Mucosa of descending colon (tissue), 3 donors: ENCODE data around the gene HEATR3. TPM values are rescaled to one million over a fixed set of nuclear protein-coding genes. Genes with fewer than 3 reads are reported as not detected.

Source experiments
- ATAC-seq: fragments of 200-7000 bp; cut with Tn5 transposase; one replicate; pipeline ENCODE4 v1.9.1; 2020; ENCODE audit warnings: mild to moderate bottlenecking, moderate library complexity
- DNase-seq, 3 donors: peaks; one replicate each; pipeline ENCODE4 v3.0.0-alpha.2; 2020
- H3K36me3 ChIP-seq: fragments of 200-600 bp; one replicate; pipeline ENCODE4 v1.8.0; 2021; ENCODE audit warnings: low read depth, mild to moderate bottlenecking
- H3K4me1 ChIP-seq: fragments of 200-600 bp; one replicate; pipeline ENCODE4 v1.8.0; 2021; ENCODE audit warnings: low read depth, mild to moderate bottlenecking
- H3K4me3 ChIP-seq: fragments of 200-600 bp; one replicate; pipeline ENCODE4 v1.8.0; 2021; ENCODE audit warnings: mild to moderate bottlenecking
- H3K9me3 ChIP-seq: fragments of 200-600 bp; one replicate; pipeline ENCODE4 v1.8.0; 2021; ENCODE audit warnings: mild to moderate bottlenecking
- intact Hi-C, 2 donors: fragments of 100-400 bp; cut with DNase I in 1 of 2; cut with micrococcal nuclease in 1 of 2; formaldehyde crosslinking; loops; one replicate each; pipeline versions ENCODE4 v1.11.0 to v1.11.1; 2022; cut with DNase I, micrococcal nuclease
- long read RNA-seq, 2 donors: library from polyadenylated mRNA; unstranded; transcript quantifications; one replicate each; pipeline ENCODE4 v2.0.0, GENCODE V29; 2019 to 2021
- total RNA-seq, 3 donors: library from RNA; stranded (reverse); fragmentation: NEBNext Ultra II Directional in 2 of 3; extraction: Animal tissue kit (Norgen Biotek cat#: 25700) in 2 of 3; gene quantifications; one replicate each; pipeline versions ENCODE4 v1.2.1 to v1.2.4, GENCODE V29; 2021 to 2023
- TF ChIP-seq, protein P1 (sequence below): fragments of 200-600 bp; IDR thresholded peaks from one replicate; pipeline ENCODE4 v1.8.0; 2022; ENCODE audit warnings: antibody characterized with exemption, mild to moderate bottlenecking
- donor health status: DM: no; HTN: no; CAD: no; lungs with moderate emphysema.
- donor health status: DM: no; HTN: no; CAD: no.
- donor health status: DM: no; HTN: yes; CAD: no.

The HEATR3 gene, protein sequence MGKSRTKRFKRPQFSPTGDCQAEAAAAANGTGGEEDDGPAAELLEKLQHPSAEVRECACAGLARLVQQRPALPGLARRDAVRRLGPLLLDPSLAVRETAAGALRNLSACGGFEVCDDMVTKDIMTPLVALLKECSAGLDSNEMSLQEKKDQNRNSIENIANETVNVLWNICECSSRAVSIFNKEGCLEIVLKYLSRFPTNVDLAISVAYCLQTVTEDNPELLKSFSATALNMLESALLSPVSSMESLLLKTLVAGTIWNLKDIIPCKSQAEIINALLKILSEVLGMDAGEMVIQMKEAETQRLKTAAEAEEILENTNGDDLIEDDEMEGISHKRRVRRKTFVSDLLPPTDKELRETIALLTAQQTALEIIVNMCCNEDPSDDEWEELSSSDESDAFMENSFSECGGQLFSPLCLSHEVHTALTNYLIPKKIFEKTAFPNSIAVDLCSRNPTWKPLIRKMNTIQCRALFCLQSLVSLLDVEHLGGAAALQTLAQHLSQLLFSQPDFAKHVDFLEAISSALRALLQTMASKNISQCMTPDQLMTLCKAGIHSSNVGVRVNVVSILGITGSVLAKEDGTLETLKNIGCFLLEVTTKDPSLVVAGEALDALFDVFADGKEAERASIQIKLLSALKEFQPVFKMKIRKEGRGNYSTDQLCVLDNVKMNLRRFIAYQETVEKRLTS
- 10 to 100 TPM; 19.1 to 24.1 (median 22.1) TPM for total RNA-seq
- long read RNA-seq, donor 1, partial matches to known transcripts = 1 of 7 reads
- long read RNA-seq, donor 1, other reads (novel, unspliced or antisense) = 4 of 7 reads
- long read RNA-seq, donor 2, partial matches to known transcripts = 0 of 5 reads
- long read RNA-seq, donor 2, other reads (novel, unspliced or antisense) = 2 of 5 reads

- TF ChIP-seq, protein P1, sequence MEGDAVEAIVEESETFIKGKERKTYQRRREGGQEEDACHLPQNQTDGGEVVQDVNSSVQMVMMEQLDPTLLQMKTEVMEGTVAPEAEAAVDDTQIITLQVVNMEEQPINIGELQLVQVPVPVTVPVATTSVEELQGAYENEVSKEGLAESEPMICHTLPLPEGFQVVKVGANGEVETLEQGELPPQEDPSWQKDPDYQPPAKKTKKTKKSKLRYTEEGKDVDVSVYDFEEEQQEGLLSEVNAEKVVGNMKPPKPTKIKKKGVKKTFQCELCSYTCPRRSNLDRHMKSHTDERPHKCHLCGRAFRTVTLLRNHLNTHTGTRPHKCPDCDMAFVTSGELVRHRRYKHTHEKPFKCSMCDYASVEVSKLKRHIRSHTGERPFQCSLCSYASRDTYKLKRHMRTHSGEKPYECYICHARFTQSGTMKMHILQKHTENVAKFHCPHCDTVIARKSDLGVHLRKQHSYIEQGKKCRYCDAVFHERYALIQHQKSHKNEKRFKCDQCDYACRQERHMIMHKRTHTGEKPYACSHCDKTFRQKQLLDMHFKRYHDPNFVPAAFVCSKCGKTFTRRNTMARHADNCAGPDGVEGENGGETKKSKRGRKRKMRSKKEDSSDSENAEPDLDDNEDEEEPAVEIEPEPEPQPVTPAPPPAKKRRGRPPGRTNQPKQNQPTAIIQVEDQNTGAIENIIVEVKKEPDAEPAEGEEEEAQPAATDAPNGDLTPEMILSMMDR = no peak
These were observed at the start of gene HEATR3 for GRCh38 chr16:50065624-50066481. HEATR3 (plus strand) TSS chr16:50065970; CDS start chr16:50066132, 162 bp downstream.

GRCh38 chr16:50017553-50017952 is 48.2 kb upstream of the HEATR3 start:
- TF ChIP-seq, protein P1 = no peak
- no peaks in the 10 kb centered on the region for H3K4me1 ChIP-seq
- DNase-seq = no peak
- H3K36me3 ChIP-seq = no peaks in the 10 kb centered on the region
- ATAC-seq = no peak
- H3K4me3 ChIP-seq = no peak overlapping the region
- no peaks in the 10 kb centered on the region for H3K9me3 ChIP-seq
- intact Hi-C loops = no loop called here

More at GRCh38 chr16:50065624-50066481, at the start of gene HEATR3:
- peaks cover 8% of the 10 kb centered on the region for H3K4me1 ChIP-seq
- ATAC-seq (peak; percentile 96), DNase-seq (peak; percentile 95 to 99 (median 96))
- H3K4me3 ChIP-seq = peak within 1 kb of the TSS; percentile 82
- no peaks in the 10 kb centered on the region for H3K36me3 ChIP-seq
- intact Hi-C loops = loop anchor here in 1 of 2 donors (5.0 kb wide), 1 partner anchor 301 kb away; the partner anchor contains the start of gene BRD7
- H3K9me3 ChIP-seq = no peaks in the 10 kb centered on the region

DNA sequence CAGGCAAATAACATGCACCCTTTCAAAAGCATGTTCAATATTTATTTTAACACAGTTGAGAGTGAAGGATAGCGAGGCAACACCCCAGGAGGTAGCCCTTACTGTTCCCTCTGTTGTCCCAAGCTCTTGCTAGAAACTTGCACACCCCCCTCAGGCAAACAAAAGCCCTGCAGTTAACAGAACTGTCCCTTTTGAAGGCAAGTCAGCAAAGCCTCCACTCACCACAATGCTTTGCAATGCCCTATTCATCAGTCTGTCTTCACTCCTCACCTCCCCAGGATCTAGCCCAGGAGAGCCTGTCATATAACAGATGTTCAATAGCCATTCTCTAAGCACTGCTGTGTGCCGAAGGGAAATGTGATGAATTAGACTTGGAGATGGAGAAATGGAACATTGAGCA is 44.2 kb upstream of the HEATR3 start:
- intact Hi-C loops = loop anchor here in 1 of 2 donors (5.0 kb wide), 1 partner anchor 646 kb away; no protein-coding TSS in a partner anchor
- TF ChIP-seq, protein P1 = no peak
- DNase-seq = no peak

GRCh38 chr16:50023641-50024040 is 42.1 kb upstream of the HEATR3 start:
- H3K4me1 ChIP-seq = peaks cover 14% of the 10 kb centered on the region
- ATAC-seq (no peak), DNase-seq (no peak)
- no peaks in the 10 kb centered on the region for H3K9me3 ChIP-seq
- intact Hi-C loops = loop anchor here in 1 of 2 donors (5.0 kb wide), 1 partner anchor 644 kb away; no protein-coding TSS in a partner anchor
- no peaks in the 10 kb centered on the region for H3K36me3 ChIP-seq
- H3K4me3 ChIP-seq = no peak overlapping the region
- TF ChIP-seq, protein P1 = no peak

More for the DNA sequence above, 44.2 kb upstream of the HEATR3 start:
- Histone ChIP-seq H3K9me3 (no peaks in the 10 kb centered on the region), H3K4me3 (no peak overlapping the region), H3K4me1 (peaks cover 13% of the 10 kb centered on the region), H3K36me3 (no peaks in the 10 kb centered on the region)
- no peak for ATAC-seq

- H3K4me3 ChIP-seq = no peak overlapping the region
- H3K36me3 ChIP-seq = no peaks in the 10 kb centered on the region
- ATAC-seq = no peak
- TF ChIP-seq, protein P1 = no peak
- peaks cover 17% of the 10 kb centered on the region for H3K4me1 ChIP-seq
- intact Hi-C loops = loop anchor here in 1 of 2 donors (5.0 kb wide), 1 partner anchor 643 kb away; no protein-coding TSS in a partner anchor
- no peak for DNase-seq
- no peaks in the 10 kb centered on the region for H3K9me3 ChIP-seq
These were observed 41.6 kb upstream of the HEATR3 start for GRCh38 chr16:50024207-50024606.
